Mesenchymal stem cell (in vitro differentiated cells and primary cell): ENCODE measurements around the gene KCNK15.

Experiments used
- DNase-seq: peaks from one replicate; pipeline ENCODE4 v3.0.0-alpha.2; 2013
- H2AFZ ChIP-seq: one replicate; pipeline ENCODE4 v1.6.1; 2013; ENCODE audit warnings: low read depth, mild to moderate bottlenecking, control low read depth, inconsistent platforms, low read length, moderate library complexity
- H2AK5ac ChIP-seq: 2 replicates; pipeline ENCODE4 v1.6.1; 2013; ENCODE audit warnings: low read length, moderate library complexity, mild to moderate bottlenecking, inconsistent platforms; ENCODE audit not compliant: severe bottlenecking
- H2BK120ac ChIP-seq: one replicate; pipeline ENCODE4 v1.6.1; 2013; ENCODE audit warnings: low read depth, mild to moderate bottlenecking, inconsistent platforms, low read length, moderate library complexity
- H2BK12ac ChIP-seq, 2 experiments: one replicate each; pipeline ENCODE4 v1.6.1; 2013; ENCODE audit warnings: inconsistent platforms in 2 of 2, low read length in 2 of 2, mild to moderate bottlenecking in 2 of 2, moderate library complexity in 2 of 2, control low read depth in 1 of 2
- H2BK15ac ChIP-seq: one replicate; pipeline ENCODE4 v1.6.1; 2013; ENCODE audit warnings: mild to moderate bottlenecking, low read depth, inconsistent platforms; ENCODE audit not compliant: poor library complexity, severe bottlenecking
- H2BK5ac ChIP-seq: 2 replicates; pipeline ENCODE4 v1.6.1; 2013; ENCODE audit warnings: low read depth, mild to moderate bottlenecking, low read length, control low read depth, inconsistent platforms; ENCODE audit not compliant: poor library complexity, severe bottlenecking
- H3K14ac ChIP-seq, 2 experiments: one replicate each; pipeline ENCODE4 v1.6.1; 2013; ENCODE audit warnings: inconsistent platforms in 2 of 2, low read length in 2 of 2, control low read depth in 1 of 2, mild to moderate bottlenecking in 1 of 2, moderate library complexity in 1 of 2
- H3K18ac ChIP-seq, 2 experiments: one replicate each; pipeline ENCODE4 v1.6.1; 2013; ENCODE audit warnings: inconsistent platforms in 2 of 2, low read length in 2 of 2, control low read depth in 1 of 2, low read depth in 1 of 2, mild to moderate bottlenecking in 1 of 2
- H3K23ac ChIP-seq, 2 experiments: one replicate each; pipeline ENCODE4 v1.6.1; 2013; ENCODE audit warnings: inconsistent platforms in 2 of 2, low read length in 2 of 2, mild to moderate bottlenecking in 2 of 2, moderate library complexity in 2 of 2, control low read depth in 1 of 2
- H3K27ac ChIP-seq: 2 replicates; pipeline ENCODE4 v1.5.1; 2013; ENCODE audit warnings: mild to moderate bottlenecking, moderate library complexity, low read length, control low read depth, inconsistent platforms; ENCODE audit not compliant: poor library complexity, severe bottlenecking
- H3K27me3 ChIP-seq, 2 experiments: 2 replicates each; pipeline versions ENCODE4 v1.6.1 to v1.7.0; 2013; ENCODE audit warnings: low read length in 2 of 2, mild to moderate bottlenecking in 2 of 2, moderate library complexity in 2 of 2, control low read depth in 1 of 2, inconsistent platforms in 1 of 2; ENCODE audit not compliant: control insufficient read depth in 1 of 2, insufficient read depth in 1 of 2
- H3K36me3 ChIP-seq, 2 experiments: 2 replicates each; pipeline versions ENCODE4 v1.6.1 to v1.7.0; 2013; ENCODE audit warnings: low read length in 2 of 2, control low read depth in 1 of 2, inconsistent platforms in 1 of 2, low read depth in 1 of 2, mild to moderate bottlenecking in 1 of 2; ENCODE audit not compliant: insufficient read depth in 2 of 2, control insufficient read depth in 1 of 2
- H3K4ac ChIP-seq, 2 experiments: one replicate each; pipeline ENCODE4 v1.6.1; 2013; ENCODE audit warnings: inconsistent platforms in 2 of 2, low read length in 2 of 2, mild to moderate bottlenecking in 2 of 2, moderate library complexity in 2 of 2, control low read depth in 1 of 2, low read depth in 1 of 2
- H3K4me1 ChIP-seq: 2 replicates; pipeline ENCODE4 v1.6.1; 2013; ENCODE audit warnings: low read depth, low read length, control low read depth; ENCODE audit not compliant: control insufficient read depth, insufficient read depth
- H3K4me2 ChIP-seq: 2 replicates; pipeline ENCODE4 v1.6.1; 2013; ENCODE audit warnings: low read length, mild to moderate bottlenecking, inconsistent platforms; ENCODE audit not compliant: poor library complexity, severe bottlenecking
- H3K4me3 ChIP-seq, 2 experiments: 2 replicates each; pipeline versions ENCODE4 v1.5.1 to v1.7.0; 2013; ENCODE audit warnings: low read length in 2 of 2, mild to moderate bottlenecking in 2 of 2, control low read depth in 1 of 2, low read depth in 1 of 2; ENCODE audit not compliant: insufficient read depth in 1 of 2
- H3K79me1 ChIP-seq: replicated peaks from 2 replicates; pipeline ENCODE4 v1.6.1; 2013; ENCODE audit warnings: mild to moderate bottlenecking, control low read depth, low read length, inconsistent platforms; ENCODE audit not compliant: poor library complexity, severe bottlenecking
- H3K9ac ChIP-seq: 2 replicates; pipeline ENCODE4 v1.7.0; 2013; ENCODE audit warnings: mild to moderate bottlenecking, low read length, moderate library complexity
- H3K9me3 ChIP-seq: 2 replicates; pipeline ENCODE4 v1.7.0; 2013; ENCODE audit warnings: mild to moderate bottlenecking, low read length; ENCODE audit not compliant: control insufficient read depth
- H4K8ac ChIP-seq: one replicate; pipeline ENCODE4 v1.6.1; 2013; ENCODE audit warnings: inconsistent platforms, mild to moderate bottlenecking, low read length, moderate library complexity
- H4K91ac ChIP-seq: one replicate; pipeline ENCODE4 v1.6.1; 2013; ENCODE audit warnings: mild to moderate bottlenecking, low read length, inconsistent platforms
- WGBS: methylation state at CpG from one replicate; pipeline ENCODE4 v1.1.7; 2013; ENCODE audit warnings: mixed read lengths; 5-methylcytosine and 5-hydroxymethylcytosine counted together

Gene KCNK15

GRCh38 chr20:44792796-44793195, 47.1 kb downstream of the KCNK15 start:
- H3K79me1 ChIP-seq = no peaks in the 10 kb centered on the region
- no peak overlapping the region for H4K91ac ChIP-seq
- no peak overlapping the region for H3K23ac ChIP-seq
- H2BK120ac ChIP-seq = no peak overlapping the region
- H2BK12ac ChIP-seq = no peak overlapping the region
- no peaks in the 10 kb centered on the region for H3K36me3 ChIP-seq
- no peak overlapping the region for H2BK5ac ChIP-seq
- no peaks in the 10 kb centered on the region for H3K4me1 ChIP-seq
- peaks cover 53 to 74% of the 10 kb centered on the region in 2 experiments for H3K27me3 ChIP-seq
- 68% methylated on average over 7 of the region's 7 CpGs for WGBS
- H3K4me3 ChIP-seq = no peak overlapping the region
- no peak overlapping the region for H2AFZ ChIP-seq
- H3K9ac ChIP-seq = no peak overlapping the region
- no peak for DNase-seq
- no peak overlapping the region for H3K4ac ChIP-seq
- H2BK15ac ChIP-seq = no peak overlapping the region
- H3K4me2 ChIP-seq = no peak overlapping the region
- H2AK5ac ChIP-seq = no peak overlapping the region
- H4K8ac ChIP-seq = no peak overlapping the region
- H3K9me3 ChIP-seq = no peaks in the 10 kb centered on the region
- no peak overlapping the region for H3K27ac ChIP-seq
- H3K18ac ChIP-seq = no peak overlapping the region
- H3K14ac ChIP-seq = no peak overlapping the region

- Histone ChIP-seq H3K4me2 (no peak overlapping the region), H3K9ac (no peak overlapping the region), H3K4me3 (no peak overlapping the region), H4K8ac (no peak overlapping the region), H3K9me3 (no peaks in the 10 kb centered on the region), H3K4me1 (no peaks in the 10 kb centered on the region), H2AFZ (no peak overlapping the region), H3K4ac (no peak overlapping the region), H2AK5ac (no peak overlapping the region), H3K27me3 (peaks cover 41 to 58% of the 10 kb centered on the region in 2 experiments), H3K14ac (no peak overlapping the region), H2BK12ac (no peak overlapping the region), H2BK5ac (no peak overlapping the region), H2BK120ac (no peak overlapping the region), H3K36me3 (no peaks in the 10 kb centered on the region), H3K79me1 (no peaks in the 10 kb centered on the region), H3K23ac (no peak overlapping the region), H2BK15ac (no peak overlapping the region), H3K27ac (no peak overlapping the region), H3K18ac (no peak overlapping the region), H4K91ac (no peak overlapping the region)
- WGBS = 63% methylated on average over 4 of the region's 4 CpGs
- DNase-seq = no peak
Measured at GRCh38 chr20:44795836-44796235, 50.2 kb downstream of the KCNK15 start.

- no peaks in the 10 kb centered on the region for H3K79me1 ChIP-seq
- no peak overlapping the region for H2BK15ac ChIP-seq
- H3K23ac ChIP-seq = no peak overlapping the region
- no peak overlapping the region for H3K4ac ChIP-seq
- no peak overlapping the region for H3K14ac ChIP-seq
- H3K4me1 ChIP-seq = no peaks in the 10 kb centered on the region
- DNase-seq = no peak
- H3K4me2 ChIP-seq = no peak overlapping the region
- peaks cover 36 to 53% of the 10 kb centered on the region in 2 experiments for H3K27me3 ChIP-seq
- H2AFZ ChIP-seq = no peak overlapping the region
- no peak overlapping the region for H3K4me3 ChIP-seq
- H4K91ac ChIP-seq = no peak overlapping the region
- no peak overlapping the region for H3K27ac ChIP-seq
- H3K9me3 ChIP-seq = no peaks in the 10 kb centered on the region
- no peak overlapping the region for H3K18ac ChIP-seq
- H2BK120ac ChIP-seq = no peak overlapping the region
- no peak overlapping the region for H3K9ac ChIP-seq
- no peak overlapping the region for H4K8ac ChIP-seq
- H2BK5ac ChIP-seq = no peak overlapping the region
- H3K36me3 ChIP-seq = no peaks in the 10 kb centered on the region
- H2BK12ac ChIP-seq = no peak overlapping the region
- H2AK5ac ChIP-seq = no peak overlapping the region
Measured at GRCh38 chr20:44796311-44796710, 50.6 kb downstream of the KCNK15 start.

GRCh38 chr20:44796758-44797457, 51.2 kb downstream of the KCNK15 start:
- H3K9ac ChIP-seq = no peak overlapping the region
- H3K4me2 ChIP-seq = no peak overlapping the region
- 97% methylated on average over 3 of the region's 3 CpGs for WGBS
- no peak overlapping the region for H2BK12ac ChIP-seq
- no peaks in the 10 kb centered on the region for H3K36me3 ChIP-seq
- no peak overlapping the region for H3K23ac ChIP-seq
- H3K4me3 ChIP-seq = no peak overlapping the region
- no peak for DNase-seq
- no peak overlapping the region for H3K27ac ChIP-seq
- H2AK5ac ChIP-seq = no peak overlapping the region
- H2BK15ac ChIP-seq = no peak overlapping the region
- H4K91ac ChIP-seq = no peak overlapping the region
- no peak overlapping the region for H4K8ac ChIP-seq
- no peaks in the 10 kb centered on the region for H3K4me1 ChIP-seq
- no peak overlapping the region for H2BK5ac ChIP-seq
- no peaks in the 10 kb centered on the region for H3K9me3 ChIP-seq
- H3K4ac ChIP-seq = no peak overlapping the region
- H3K27me3 ChIP-seq = peaks cover 41 to 52% of the 10 kb centered on the region in 2 experiments
- H2BK120ac ChIP-seq = no peak overlapping the region
- H2AFZ ChIP-seq = no peak overlapping the region
- H3K18ac ChIP-seq = no peak overlapping the region
- H3K14ac ChIP-seq = no peak overlapping the region
- H3K79me1 ChIP-seq = no peaks in the 10 kb centered on the region
